Endothelial cell of umbilical vein (primary cell): ENCODE results near the gene LMO1.

ENCODE experiments used
- CTCF ChIP-seq, 2 donors: IDR thresholded peaks; 1 replicate in 1 of 2; 2 replicates in 1 of 2; pipeline ENCODE4 v1.5.1; 2011; ENCODE audit warnings: low read length in 2 of 2, mild to moderate bottlenecking in 2 of 2, moderate library complexity in 2 of 2, control low read depth in 1 of 2, inconsistent platforms in 1 of 2, low read depth in 1 of 2; ENCODE audit not compliant: insufficient read depth in 1 of 2; ENCODE audit errors: extremely low read depth in 1 of 2
- POLR2A ChIP-seq: IDR thresholded peaks from 2 replicates; pipeline ENCODE4 v1.6.1; 2012; ENCODE audit warnings: low read depth, mild to moderate bottlenecking, control low read depth, low read length

- no peak for TF ChIP-seq CTCF (IDR thresholded peaks at IDR 0.05; ENCODE audit: extremely low read depth in 1 of 2, insufficient read depth in 1 of 2, low read depth in 1 of 2, low read length in 2 of 2)
- TF ChIP-seq POLR2A, result no peak
Observed at GRCh38 chr11:8310743-8311298, 47.1 kb upstream of the LMO1 start.
